HepG2 (cell line): ENCODE results near the gene COQ7.

Source experiments
- CTCF ChIP-seq: sonication (generic); formaldehyde crosslinking; IDR thresholded peaks from 2 replicates; pipeline ENCODE4 v1.5.0; 2020; ENCODE audit warnings: mild to moderate bottlenecking, missing genetic modification reagents, moderate library complexity
- ERF ChIP-seq: IDR thresholded peaks from 2 replicates; pipeline ENCODE4 v1.6.1; 2018; ENCODE audit warnings: missing biosample characterization, missing genetic modification reagents
- KLF16 ChIP-seq, 2 experiments: sonication (generic) in 1 of 2; formaldehyde crosslinking in 1 of 2; IDR thresholded peaks; 2 replicates each; pipeline versions ENCODE4 v1.6.1 to v1.8.0; 2016 to 2023; ENCODE audit warnings: missing genetic modification reagents in 2 of 2, missing compliant biosample characterization in 1 of 2
- SMC3 ChIP-seq: IDR thresholded peaks from 2 replicates; pipeline ENCODE4 v1.6.1; 2011; ENCODE audit warnings: low read length, improper control_type of control experiment
- ZNF337 ChIP-seq: sonication (generic); formaldehyde crosslinking; IDR thresholded peaks from 2 replicates; pipeline ENCODE4 v1.5.1; 2020; ENCODE audit warnings: missing genetic modification reagents, low read depth, mild to moderate bottlenecking, borderline replicate concordance
- TF ChIP-seq, protein P1 (sequence below): sonication (generic); formaldehyde crosslinking; IDR thresholded peaks from 2 replicates; pipeline ENCODE4 v1.8.0; 2022; ENCODE audit warnings: mild to moderate bottlenecking, missing genetic modification reagents, borderline replicate concordance

GRCh38 chr16:19077879-19078278 is 10.5 kb downstream of the COQ7 start:
- TF ChIP-seq KLF16 (CRISPR knock-in tag; IDR thresholded peaks at IDR 0.05) (no peak), CTCF (CRISPR knock-in tag) (no peak), ZNF337 (CRISPR knock-in tag) (no peak), ERF (CRISPR knock-in tag) (no peak), SMC3 (no peak)
- TF ChIP-seq, protein P1, sequence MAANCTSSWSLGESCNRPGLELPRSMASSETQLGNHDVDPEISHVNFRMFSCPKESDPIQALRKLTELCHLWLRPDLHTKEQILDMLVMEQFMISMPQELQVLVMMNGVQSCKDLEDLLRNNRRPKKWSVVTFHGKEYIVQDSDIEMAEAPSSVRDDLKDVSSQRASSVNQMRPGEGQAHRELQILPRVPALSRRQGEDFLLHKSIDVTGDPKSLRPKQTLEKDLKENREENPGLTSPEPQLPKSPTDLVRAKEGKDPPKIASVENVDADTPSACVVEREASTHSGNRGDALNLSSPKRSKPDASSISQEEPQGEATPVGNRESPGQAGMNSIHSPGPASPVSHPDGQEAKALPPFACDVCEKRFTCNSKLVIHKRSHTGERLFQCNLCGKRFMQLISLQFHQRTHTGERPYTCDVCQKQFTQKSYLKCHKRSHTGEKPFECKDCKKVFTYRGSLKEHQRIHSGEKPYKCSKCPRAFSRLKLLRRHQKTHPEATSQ (CRISPR knock-in tag), result no peak
